HG03025 (cell line): ENCODE results near the gene PRCP.

ENCODE experiments used
- ATAC-seq: cut with Tn5 transposase; IDR thresholded peaks from one replicate; pipeline ENCODE4 v1.9.1; 2021; ENCODE audit warnings: mild to moderate bottlenecking, moderate library complexity; ENCODE audit not compliant: unreplicated experiment, low FRiP score

The PRCP gene

GRCh38 chr11:82908311-82908710, 8.1 kb upstream of the PRCP start:
- ATAC-seq = no peak

GRCh38 chr11:82907371-82907770, 7.1 kb upstream of the PRCP start:
- ATAC-seq = no peak

DNA sequence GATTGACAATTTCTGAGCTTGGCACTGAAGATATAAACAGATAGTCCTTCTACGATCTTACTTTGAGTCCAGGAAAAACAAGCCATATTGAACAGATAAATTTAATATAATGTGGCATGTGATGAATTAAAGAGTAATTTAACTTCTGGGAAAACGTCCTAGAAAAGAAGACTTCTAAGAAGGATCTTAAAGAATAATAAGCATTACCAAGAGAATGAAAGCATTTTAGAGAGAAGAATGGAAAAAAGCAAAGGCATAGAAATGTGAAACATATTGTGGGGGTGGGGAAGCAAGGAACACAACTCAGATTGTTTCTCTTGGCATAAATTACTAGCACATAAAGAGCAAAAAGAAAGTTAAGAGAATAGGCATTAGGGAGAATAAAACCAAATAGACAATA, 6.7 kb upstream of the PRCP start:
- no peak for ATAC-seq

DNA sequence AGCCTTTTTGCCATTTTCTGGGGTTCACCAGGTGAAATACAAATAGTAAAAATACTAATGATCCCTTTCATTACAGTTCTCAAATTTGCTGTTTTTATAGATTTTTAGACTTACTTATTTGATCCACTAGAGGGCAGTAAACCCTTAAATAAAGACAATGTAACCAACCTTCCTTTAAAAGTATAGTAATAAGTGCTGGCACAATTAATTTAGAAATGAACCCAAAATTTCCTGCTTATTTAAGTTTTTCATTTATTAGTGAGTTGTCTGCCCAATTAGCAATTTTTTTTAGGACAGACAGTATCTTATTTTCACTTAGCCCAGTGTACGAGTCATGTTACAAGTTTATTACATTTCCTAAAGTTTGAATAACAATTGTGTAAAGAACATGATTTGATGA, 6.0 kb upstream of the PRCP start:
- ATAC-seq = no peak

DNA sequence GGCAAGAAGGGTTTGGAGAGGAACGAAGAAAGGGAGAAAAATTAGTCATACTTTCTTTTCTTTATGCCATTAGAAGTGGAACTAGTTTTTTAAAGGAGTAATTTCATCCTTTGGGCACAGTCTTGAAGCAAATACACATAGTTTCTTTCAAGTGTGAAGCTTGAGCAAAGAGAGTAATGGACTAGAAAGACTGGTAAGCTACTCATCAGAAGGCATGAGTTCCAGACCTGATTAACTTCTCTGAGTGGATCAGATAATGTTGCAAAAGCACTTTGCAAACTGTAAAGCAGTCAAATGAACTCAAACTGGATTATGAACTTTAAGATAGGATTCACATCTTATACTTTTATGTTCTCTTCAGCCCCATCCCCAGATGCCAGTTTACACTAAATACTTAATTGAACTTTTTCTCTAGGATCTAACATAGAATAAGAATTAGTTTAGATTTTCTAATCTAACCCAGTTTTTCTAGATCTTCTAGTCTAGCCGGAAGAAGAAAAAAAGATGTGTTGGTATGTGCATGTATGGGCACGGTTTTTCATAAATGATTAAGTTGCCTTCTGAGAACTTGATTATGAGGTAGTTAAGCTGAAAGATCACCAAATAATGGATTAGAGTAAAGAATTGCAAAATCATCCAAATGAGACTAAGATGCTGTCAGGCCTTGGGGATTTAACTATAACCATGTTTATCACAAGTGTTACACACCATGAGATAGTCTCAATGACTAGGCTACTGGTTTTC, 3.8 kb upstream of the PRCP start:
- ATAC-seq = no peak

- no peak for ATAC-seq
These were observed 2.6 kb upstream of the PRCP start for GRCh38 chr11:82902880-82903279.

- ATAC-seq = no peak
These were observed 1.8 kb upstream of the PRCP start for GRCh38 chr11:82901922-82902485.

DNA sequence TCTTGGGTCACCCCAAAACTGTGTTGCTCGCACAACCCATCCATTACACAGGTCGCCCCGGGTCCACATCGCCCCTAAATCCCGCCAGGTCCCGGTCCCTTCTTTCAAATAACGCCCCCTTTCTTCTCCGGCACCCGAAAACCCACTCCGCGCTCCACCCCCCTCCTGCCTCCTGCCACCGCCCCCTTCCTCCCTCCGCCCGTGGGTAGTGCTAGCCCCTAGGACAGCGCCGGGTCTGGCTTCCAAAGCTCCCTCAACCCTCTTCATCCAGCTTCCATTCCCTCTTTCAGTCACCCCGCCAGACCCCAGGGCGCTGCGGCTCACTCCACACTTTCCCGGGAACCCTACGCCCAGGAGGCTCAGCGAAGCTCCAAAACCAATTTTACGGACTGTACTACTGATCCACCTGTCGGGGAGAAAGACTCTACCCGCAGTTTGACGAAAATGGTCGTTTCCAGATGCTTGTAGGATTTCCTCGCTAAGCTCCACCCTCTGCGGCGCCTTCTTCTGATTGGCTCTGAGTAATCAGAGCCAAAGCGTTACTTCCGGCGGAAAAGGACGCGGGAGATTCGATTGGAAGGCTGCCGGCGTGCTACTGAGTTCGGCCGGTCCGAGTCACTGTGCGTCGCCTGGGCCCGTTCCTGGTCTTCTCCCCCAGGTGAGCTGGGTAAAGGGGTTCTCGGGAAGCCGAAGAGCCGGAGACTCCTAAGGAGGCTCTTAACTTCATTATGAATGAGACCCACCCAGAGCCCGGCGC, 1.1 kb upstream of the PRCP start, which contains the start of gene DDIAS:
Gene DDIAS (plus strand): TSS at position 572 of the 757 bp plus-strand sequence. CDS start 13,003 bp downstream, outside the sequence.
- peak; percentile 63 for ATAC-seq

GRCh38 chr11:82899957-82900276, 313 bp downstream of the PRCP start:
- ATAC-seq = peak; percentile 0

DNA sequence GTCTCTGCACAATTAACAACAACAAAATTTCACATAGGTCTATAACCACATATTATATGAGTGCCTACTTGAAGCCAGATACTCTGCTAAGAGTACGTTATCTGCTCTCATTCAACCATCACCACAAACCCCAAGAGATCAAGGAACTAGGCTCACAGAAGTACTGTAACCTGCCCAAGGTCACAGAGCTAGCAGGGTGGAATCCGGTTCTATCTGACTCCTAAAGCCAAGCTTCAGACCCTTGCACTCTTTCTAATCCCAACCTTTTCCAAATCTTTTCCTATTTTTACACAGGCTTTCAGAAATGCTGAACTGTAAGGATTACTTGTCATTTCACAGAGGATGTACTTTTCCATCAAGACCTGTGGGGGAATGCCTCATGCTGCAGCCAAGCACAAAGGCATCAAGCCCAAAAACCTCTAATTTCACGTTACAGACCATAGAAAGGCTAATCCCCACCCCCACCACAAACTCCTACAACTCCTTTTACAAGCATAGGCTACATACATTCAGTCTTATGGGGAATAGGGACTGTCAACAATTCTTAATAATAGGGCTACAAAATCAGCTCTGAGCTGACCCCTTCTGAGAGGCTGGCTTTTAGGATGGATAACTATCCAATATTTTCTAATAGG, 927 bp downstream of the PRCP start:
- no peak for ATAC-seq

GRCh38 chr11:82898241-82898640, 2.0 kb downstream of the PRCP start:
- no peak for ATAC-seq

- no peak for ATAC-seq
These were observed 4.0 kb downstream of the PRCP start for GRCh38 chr11:82896183-82896582.

- ATAC-seq = no peak
These were observed 4.7 kb downstream of the PRCP start for GRCh38 chr11:82895437-82896091.

GRCh38 chr11:82892611-82893169, 7.5 kb downstream of the PRCP start:
- ATAC-seq = no peak

DNA sequence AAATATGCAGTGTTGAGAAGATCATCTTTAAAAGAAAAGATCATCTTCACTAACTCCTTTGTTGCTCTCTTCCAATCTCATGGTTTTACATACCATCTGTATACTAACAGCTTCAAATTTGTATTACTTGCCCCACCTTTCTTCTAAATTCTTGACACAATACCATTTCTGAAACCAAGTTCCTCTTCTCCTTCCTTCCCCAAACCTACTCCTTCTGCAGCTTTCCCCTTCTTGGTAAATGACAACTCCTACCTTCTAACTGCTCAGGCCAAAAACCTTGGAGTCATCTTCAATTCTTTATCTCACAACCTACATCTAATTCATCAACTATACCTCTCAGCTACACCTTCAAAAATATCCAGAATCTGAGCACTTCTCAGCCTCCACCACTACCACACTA, 9.3 kb downstream of the PRCP start:
- no peak for ATAC-seq

DNA sequence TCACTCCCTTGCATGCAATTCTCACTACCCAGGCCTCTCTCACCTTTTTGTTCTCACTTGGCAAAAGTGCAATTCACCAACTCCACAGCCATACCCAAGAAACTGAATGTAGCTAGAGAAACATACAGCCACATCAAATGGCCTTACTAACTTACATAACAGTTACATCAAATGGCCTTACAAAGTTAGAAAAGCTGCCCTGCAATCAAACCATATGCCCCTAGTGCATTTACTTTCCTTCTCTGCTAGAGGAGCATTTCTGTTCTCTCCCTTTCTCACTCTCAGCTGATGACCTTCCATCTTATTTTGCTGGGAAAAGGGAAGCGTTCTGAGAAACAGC, 10.3 kb downstream of the PRCP start:
- no peak for ATAC-seq

- ATAC-seq = no peak
These were observed 10.9 kb downstream of the PRCP start for GRCh38 chr11:82889133-82890001.

GRCh38 chr11:82883853-82884252, 16.4 kb downstream of the PRCP start:
- no peak for ATAC-seq

GRCh38 chr11:82874646-82875523, 25.3 kb downstream of the PRCP start:
- ATAC-seq = no peak
